ENCODE data around the gene DLX5. TPM values are rescaled to one million over a fixed set of nuclear protein-coding genes. Genes with fewer than 3 reads are reported as not detected.

The DLX5 gene
- total and polyA plus RNA-seq, 2 donors (not counting 1 experiment from before 2014, with no cell fraction given), result 0.06 to 0.17 TPM

GRCh38 chr7:96991546-96992191 lies 33.0 kb downstream of the DLX5 start:
- H3K27ac ChIP-seq (ENCODE audit: insufficient read depth, low read length), result no peak overlapping the region
- H3K4me2 ChIP-seq (ENCODE audit: extremely low read depth, insufficient read depth, low read length), result no peak overlapping the region
- peaks cover 46% of the 10 kb centered on the region for H3K27me3 ChIP-seq (ENCODE audit: control insufficient read depth, insufficient read depth, low read length)
- no peak for DNase-seq (ENCODE audit: low read depth in 2 of 2)
- no peaks in the 10 kb centered on the region for H3K36me3 ChIP-seq (ENCODE audit: control insufficient read depth, insufficient read depth, low read length)
- TF ChIP-seq CTCF (conservative IDR thresholded peaks at IDR 0.05 in 1 of 2, IDR thresholded peaks at IDR 0.05 in 1 of 2; ENCODE audit: low read depth in 1 of 2, low read length in 2 of 2) (no peak), EZH2 (IDR thresholded peaks at IDR 0.05; ENCODE audit: low read length, missing control alignments) (no peak)
- no peaks in the 10 kb centered on the region for H3K4me1 ChIP-seq (ENCODE audit: control insufficient read depth, extremely low read depth, insufficient read depth, low read length)
- no peak overlapping the region for H2AFZ ChIP-seq (ENCODE audit: low read length)
- no peaks in the 10 kb centered on the region for H4K20me1 ChIP-seq (ENCODE audit: control insufficient read depth, extremely low read depth, insufficient read depth, low read length)
- no peaks in the 10 kb centered on the region for H3K79me2 ChIP-seq (ENCODE audit: control insufficient read depth, insufficient read depth, low read length)
- no peaks in the 10 kb centered on the region for H3K9me3 ChIP-seq (ENCODE audit: control insufficient read depth, insufficient read depth, low read depth, low read length)
- no peak overlapping the region for H3K4me3 ChIP-seq (replicated peaks in 1 of 4; ENCODE audit: control extremely low read depth in 1 of 4, insufficient read depth in 1 of 4, low read depth in 3 of 4, low read length in 4 of 4)
- H3K9ac ChIP-seq (ENCODE audit: insufficient read depth, low read length), result no peak overlapping the region

- no peaks in the 10 kb centered on the region for H3K36me3 ChIP-seq (ENCODE audit: control insufficient read depth, insufficient read depth, low read length)
- H3K9me3 ChIP-seq (ENCODE audit: control insufficient read depth, insufficient read depth, low read depth, low read length), result no peaks in the 10 kb centered on the region
- H2AFZ ChIP-seq (ENCODE audit: low read length), result no peak overlapping the region
- H3K4me2 ChIP-seq (ENCODE audit: extremely low read depth, insufficient read depth, low read length), result no peak overlapping the region
- no peak for DNase-seq (ENCODE audit: low read depth in 2 of 2)
- no peaks in the 10 kb centered on the region for H4K20me1 ChIP-seq (ENCODE audit: control insufficient read depth, extremely low read depth, insufficient read depth, low read length)
- no peak overlapping the region for H3K4me3 ChIP-seq (replicated peaks in 1 of 4; ENCODE audit: control extremely low read depth in 1 of 4, insufficient read depth in 1 of 4, low read depth in 3 of 4, low read length in 4 of 4)
- TF ChIP-seq EZH2 (IDR thresholded peaks at IDR 0.05; ENCODE audit: low read length, missing control alignments) (peak; percentile 3), CTCF (conservative IDR thresholded peaks at IDR 0.05 in 1 of 2, IDR thresholded peaks at IDR 0.05 in 1 of 2; ENCODE audit: low read depth in 1 of 2, low read length in 2 of 2) (no peak)
- no peaks in the 10 kb centered on the region for H3K4me1 ChIP-seq (ENCODE audit: control insufficient read depth, extremely low read depth, insufficient read depth, low read length)
- H3K27ac ChIP-seq (ENCODE audit: insufficient read depth, low read length), result no peak overlapping the region
- H3K9ac ChIP-seq (ENCODE audit: insufficient read depth, low read length), result no peak overlapping the region
- H3K79me2 ChIP-seq (ENCODE audit: control insufficient read depth, insufficient read depth, low read length), result no peaks in the 10 kb centered on the region
- H3K27me3 ChIP-seq (ENCODE audit: control insufficient read depth, insufficient read depth, low read length), result peaks cover 37% of the 10 kb centered on the region
These were observed 34.7 kb downstream of the DLX5 start for GRCh38 chr7:96989859-96990317.

GRCh38 chr7:96989241-96989858 lies 35.3 kb downstream of the DLX5 start:
- no peaks in the 10 kb centered on the region for H3K4me1 ChIP-seq (ENCODE audit: control insufficient read depth, extremely low read depth, insufficient read depth, low read length)
- no peaks in the 10 kb centered on the region for H3K79me2 ChIP-seq (ENCODE audit: control insufficient read depth, insufficient read depth, low read length)
- H3K4me3 ChIP-seq (replicated peaks in 1 of 4; ENCODE audit: control extremely low read depth in 1 of 4, insufficient read depth in 1 of 4, low read depth in 3 of 4, low read length in 4 of 4), result no peak overlapping the region
- H3K27me3 ChIP-seq (ENCODE audit: control insufficient read depth, insufficient read depth, low read length), result peaks cover 37% of the 10 kb centered on the region
- DNase-seq (ENCODE audit: low read depth in 2 of 2), result no peak
- H3K27ac ChIP-seq (ENCODE audit: insufficient read depth, low read length), result no peak overlapping the region
- no peaks in the 10 kb centered on the region for H3K9me3 ChIP-seq (ENCODE audit: control insufficient read depth, insufficient read depth, low read depth, low read length)
- no peak for TF ChIP-seq CTCF (conservative IDR thresholded peaks at IDR 0.05 in 1 of 2, IDR thresholded peaks at IDR 0.05 in 1 of 2; ENCODE audit: low read depth in 1 of 2, low read length in 2 of 2)
- TF ChIP-seq EZH2 (IDR thresholded peaks at IDR 0.05; ENCODE audit: low read length, missing control alignments), result peak; percentile 42
- no peak overlapping the region for H2AFZ ChIP-seq (ENCODE audit: low read length)
- no peaks in the 10 kb centered on the region for H3K36me3 ChIP-seq (ENCODE audit: control insufficient read depth, insufficient read depth, low read length)
- H4K20me1 ChIP-seq (ENCODE audit: control insufficient read depth, extremely low read depth, insufficient read depth, low read length), result no peaks in the 10 kb centered on the region
- no peak overlapping the region for H3K9ac ChIP-seq (ENCODE audit: insufficient read depth, low read length)
- H3K4me2 ChIP-seq (ENCODE audit: extremely low read depth, insufficient read depth, low read length), result no peak overlapping the region
